Hepatocyte (in vitro differentiated cells): ENCODE results near the gene SLC25A40. TPM values are rescaled to one million over a fixed set of nuclear protein-coding genes. Genes with fewer than 3 reads are reported as not detected.

Source experiments
- DNase-seq: peaks from one replicate; pipeline ENCODE4 v3.0.0-alpha.2; 2016; ENCODE audit warnings: low spot score
- H2AFZ ChIP-seq: fragments of 200-600 bp; sonication (generic); 2 replicates; pipeline ENCODE4 v1.6.0; 2016; ENCODE audit warnings: antibody characterized with exemption, mild to moderate bottlenecking
- H3K27ac ChIP-seq: fragments of 200-600 bp; sonication (generic); 2 replicates; pipeline ENCODE4 v1.5.1; 2016; ENCODE audit warnings: mild to moderate bottlenecking
- H3K27me3 ChIP-seq: fragments of 200-600 bp; sonication (generic); 2 replicates; pipeline ENCODE4 v1.6.1; 2016
- H3K36me3 ChIP-seq: fragments of 200-600 bp; sonication (generic); replicated peaks from 2 replicates; pipeline ENCODE4 v1.5.1; 2016; ENCODE audit warnings: low read depth; ENCODE audit not compliant: insufficient read depth
- H3K4me1 ChIP-seq: fragments of 200-600 bp; sonication (generic); 2 replicates; pipeline ENCODE4 v1.5.1; 2016; ENCODE audit warnings: mild to moderate bottlenecking, moderate library complexity; ENCODE audit not compliant: insufficient read depth
- H3K4me2 ChIP-seq: fragments of 200-600 bp; sonication (generic); 2 replicates; pipeline ENCODE4 v1.6.0; 2016
- H3K4me3 ChIP-seq: fragments of 200-600 bp; sonication (generic); 2 replicates; pipeline ENCODE4 v1.5.1; 2016; ENCODE audit warnings: mild to moderate bottlenecking
- H3K79me2 ChIP-seq: fragments of 200-600 bp; sonication (generic); 2 replicates; pipeline ENCODE4 v1.6.0; 2017; ENCODE audit warnings: mild to moderate bottlenecking
- H3K9me2 ChIP-seq: fragments of 200-600 bp; sonication (generic); replicated peaks from 2 replicates; pipeline ENCODE4 v1.6.0; 2017; ENCODE audit warnings: mild to moderate bottlenecking; ENCODE audit not compliant: insufficient read depth
- H3K9me3 ChIP-seq: fragments of 200-600 bp; sonication (generic); 2 replicates; pipeline ENCODE4 v1.5.1; 2016; ENCODE audit warnings: low read depth, mild to moderate bottlenecking
- H4K20me1 ChIP-seq: fragments of 200-600 bp; sonication (generic); 2 replicates; pipeline ENCODE4 v1.6.0; 2016; ENCODE audit warnings: mild to moderate bottlenecking; ENCODE audit not compliant: insufficient read depth, poor library complexity, severe bottlenecking
- EZH2 ChIP-seq: fragments of 200-600 bp; sonication (generic); IDR thresholded peaks from 2 replicates; pipeline ENCODE4 v1.6.1; 2016; ENCODE audit warnings: antibody characterized with exemption, mild to moderate bottlenecking, borderline replicate concordance
- EZH2phosphoT487 ChIP-seq: fragments of 200-600 bp; sonication (generic); IDR thresholded peaks from one replicate; pipeline ENCODE4 v1.6.1; 2018; ENCODE audit warnings: antibody characterized with exemption, mild to moderate bottlenecking, low read depth, moderate library complexity; ENCODE audit not compliant: unreplicated experiment, severe bottlenecking
- WGBS: methylation state at CpG from one replicate; pipeline ENCODE4 v1.1.6; 2016; ENCODE audit warnings: low lambda C conversion rate; ENCODE audit errors: missing lambda C conversion rate; 5-methylcytosine and 5-hydroxymethylcytosine counted together
- polyA plus RNA-seq: library from polyadenylated mRNA; unstranded; fragments of >200 nt; fragmentation: Nextera tagmentation; extraction: Ambion mirVana; gene quantifications from 2 replicates; pipeline ENCODE4 v1.2.1, GENCODE V29; 2016
- total RNA-seq: library from RNA; depleted of rRNA; stranded (reverse); fragments of >200 nt; gene quantifications from 2 replicates; pipeline ENCODE4 v1.2.3, GENCODE V29; 2014
- TF ChIP-seq, protein P1 (sequence below): fragments of 200-600 bp; sonication (generic); IDR thresholded peaks from 2 replicates; pipeline ENCODE4 v1.5.1; 2016; ENCODE audit warnings: antibody characterized with exemption, mild to moderate bottlenecking; ENCODE audit not compliant: poor library complexity

SLC25A40 gene
- total and polyA plus RNA-seq, 2 experiments from 2014 or later = 10.8 to 58.3 TPM

DNA sequence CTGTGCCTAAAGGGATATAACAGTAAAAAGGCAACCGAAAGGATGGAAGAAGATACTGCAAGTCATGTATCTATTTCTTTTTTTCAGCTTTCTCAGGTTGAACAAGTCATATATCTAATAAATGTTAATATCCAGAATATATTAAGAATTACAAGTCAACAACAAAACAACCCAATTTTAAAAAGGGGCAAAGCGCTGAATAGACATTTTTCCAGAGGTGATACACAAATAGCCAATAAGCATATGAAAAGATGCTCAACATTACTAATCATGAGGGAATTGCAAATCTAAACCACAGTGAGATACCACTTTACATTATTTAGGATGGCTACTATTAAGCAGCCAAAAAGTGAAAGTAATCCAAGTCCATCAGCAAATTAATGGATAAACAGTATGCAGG, 23.1 kb upstream of the SLC25A40 start:
- 97% methylated on average over 2 of the region's 2 CpGs for WGBS
- Histone ChIP-seq H4K20me1 (no peaks in the 10 kb centered on the region), H3K27ac (no peak overlapping the region)

DNA sequence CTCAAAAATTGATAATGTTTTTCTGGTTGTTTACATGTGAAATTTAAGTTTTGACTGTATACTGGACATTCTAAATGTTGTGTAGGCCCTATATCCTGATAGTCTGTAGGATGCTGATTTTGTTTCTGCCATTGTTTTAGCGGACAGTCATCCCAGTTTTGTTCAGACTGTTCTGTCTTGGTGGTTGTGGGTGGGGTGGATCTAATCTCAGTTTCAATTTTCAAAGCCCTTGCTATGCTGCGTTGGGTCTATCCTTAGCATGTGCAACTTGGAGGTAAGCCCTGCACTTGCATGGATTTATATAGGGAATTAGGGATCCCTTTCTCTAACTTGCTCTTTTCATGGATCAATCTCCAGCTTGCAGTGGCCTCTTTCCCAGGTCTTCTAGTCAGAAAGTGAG, 19.2 kb upstream of the SLC25A40 start:
- H3K36me3 ChIP-seq = no peaks in the 10 kb centered on the region
- no peak for DNase-seq
- no peak for TF ChIP-seq EZH2phosphoT487
- no peak for TF ChIP-seq EZH2
- TF ChIP-seq, protein P1, sequence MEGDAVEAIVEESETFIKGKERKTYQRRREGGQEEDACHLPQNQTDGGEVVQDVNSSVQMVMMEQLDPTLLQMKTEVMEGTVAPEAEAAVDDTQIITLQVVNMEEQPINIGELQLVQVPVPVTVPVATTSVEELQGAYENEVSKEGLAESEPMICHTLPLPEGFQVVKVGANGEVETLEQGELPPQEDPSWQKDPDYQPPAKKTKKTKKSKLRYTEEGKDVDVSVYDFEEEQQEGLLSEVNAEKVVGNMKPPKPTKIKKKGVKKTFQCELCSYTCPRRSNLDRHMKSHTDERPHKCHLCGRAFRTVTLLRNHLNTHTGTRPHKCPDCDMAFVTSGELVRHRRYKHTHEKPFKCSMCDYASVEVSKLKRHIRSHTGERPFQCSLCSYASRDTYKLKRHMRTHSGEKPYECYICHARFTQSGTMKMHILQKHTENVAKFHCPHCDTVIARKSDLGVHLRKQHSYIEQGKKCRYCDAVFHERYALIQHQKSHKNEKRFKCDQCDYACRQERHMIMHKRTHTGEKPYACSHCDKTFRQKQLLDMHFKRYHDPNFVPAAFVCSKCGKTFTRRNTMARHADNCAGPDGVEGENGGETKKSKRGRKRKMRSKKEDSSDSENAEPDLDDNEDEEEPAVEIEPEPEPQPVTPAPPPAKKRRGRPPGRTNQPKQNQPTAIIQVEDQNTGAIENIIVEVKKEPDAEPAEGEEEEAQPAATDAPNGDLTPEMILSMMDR = no peak
- H4K20me1 ChIP-seq = no peaks in the 10 kb centered on the region
- H3K79me2 ChIP-seq = no peaks in the 10 kb centered on the region
- H3K9me3 ChIP-seq = no peaks in the 10 kb centered on the region
- H3K4me2 ChIP-seq = no peak overlapping the region
- H3K27ac ChIP-seq = no peak overlapping the region
- H3K9me2 ChIP-seq = no peaks in the 10 kb centered on the region
- H3K4me1 ChIP-seq = no peaks in the 10 kb centered on the region
- 90% methylated on average over 2 of the region's 2 CpGs for WGBS
- H3K4me3 ChIP-seq = no peak overlapping the region
- H2AFZ ChIP-seq = no peak overlapping the region
- H3K27me3 ChIP-seq = no peaks in the 10 kb centered on the region

More for the DNA sequence above, 23.1 kb upstream of the SLC25A40 start:
- TF ChIP-seq, protein P1 = no peak
- no peak for TF ChIP-seq EZH2phosphoT487
- TF ChIP-seq EZH2 = no peak
- H3K79me2 ChIP-seq = no peaks in the 10 kb centered on the region
- no peaks in the 10 kb centered on the region for H3K4me1 ChIP-seq
- DNase-seq = no peak
- no peaks in the 10 kb centered on the region for H3K9me2 ChIP-seq
- no peak overlapping the region for H3K4me2 ChIP-seq
- H3K36me3 ChIP-seq = no peaks in the 10 kb centered on the region
- H3K27me3 ChIP-seq = no peaks in the 10 kb centered on the region
- no peaks in the 10 kb centered on the region for H3K9me3 ChIP-seq
- no peak overlapping the region for H3K4me3 ChIP-seq
- H2AFZ ChIP-seq = no peak overlapping the region

DNA sequence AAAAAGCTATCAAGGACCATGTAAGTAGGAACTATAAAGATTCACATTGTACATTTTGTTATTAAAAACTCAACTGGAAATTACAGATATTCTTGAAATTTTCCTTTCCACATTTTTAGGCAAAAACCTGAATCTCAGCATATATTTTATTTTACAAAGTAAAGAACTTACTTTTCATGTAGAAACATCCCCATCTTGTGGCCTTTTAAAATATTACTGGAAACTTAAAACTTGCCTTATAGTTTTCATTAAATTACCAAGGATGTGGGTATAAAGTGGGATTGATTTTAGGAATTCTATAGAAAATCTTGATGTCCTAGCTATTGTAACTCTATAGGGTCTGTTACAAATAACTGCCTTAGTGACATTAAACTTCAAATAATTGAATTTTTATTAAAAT, 10.7 kb upstream of the SLC25A40 start:
- peak; percentile 43 for DNase-seq
- peaks cover 18% of the 10 kb centered on the region for H3K79me2 ChIP-seq

More for the DNA sequence above, 10.7 kb upstream of the SLC25A40 start:
- no peaks in the 10 kb centered on the region for H3K9me2 ChIP-seq
- no peak overlapping the region for H3K4me3 ChIP-seq
- H3K27me3 ChIP-seq = no peaks in the 10 kb centered on the region
- no peak overlapping the region for H2AFZ ChIP-seq
- no peak for TF ChIP-seq EZH2
- TF ChIP-seq EZH2phosphoT487 = no peak
- TF ChIP-seq, protein P1 = peak; percentile 61
- no peaks in the 10 kb centered on the region for H4K20me1 ChIP-seq
- no peaks in the 10 kb centered on the region for H3K4me1 ChIP-seq
- H3K36me3 ChIP-seq = no peaks in the 10 kb centered on the region
- no peak overlapping the region for H3K27ac ChIP-seq
- no peaks in the 10 kb centered on the region for H3K9me3 ChIP-seq
- no peak overlapping the region for H3K4me2 ChIP-seq
